Astrocyte of the hippocampus (primary cell): ENCODE results near the gene NXF3.
"Not testable (repeated sequence)": the region's sequence is repeated elsewhere in the genome, so short reads cannot be mapped to it uniquely, and the experiment has no call there.

Experiments used
- DNase-seq: peaks from one replicate; pipeline ENCODE4 v3.0.0; 2011; ENCODE audit warnings: low read depth, low spot score

Gene NXF3

DNA sequence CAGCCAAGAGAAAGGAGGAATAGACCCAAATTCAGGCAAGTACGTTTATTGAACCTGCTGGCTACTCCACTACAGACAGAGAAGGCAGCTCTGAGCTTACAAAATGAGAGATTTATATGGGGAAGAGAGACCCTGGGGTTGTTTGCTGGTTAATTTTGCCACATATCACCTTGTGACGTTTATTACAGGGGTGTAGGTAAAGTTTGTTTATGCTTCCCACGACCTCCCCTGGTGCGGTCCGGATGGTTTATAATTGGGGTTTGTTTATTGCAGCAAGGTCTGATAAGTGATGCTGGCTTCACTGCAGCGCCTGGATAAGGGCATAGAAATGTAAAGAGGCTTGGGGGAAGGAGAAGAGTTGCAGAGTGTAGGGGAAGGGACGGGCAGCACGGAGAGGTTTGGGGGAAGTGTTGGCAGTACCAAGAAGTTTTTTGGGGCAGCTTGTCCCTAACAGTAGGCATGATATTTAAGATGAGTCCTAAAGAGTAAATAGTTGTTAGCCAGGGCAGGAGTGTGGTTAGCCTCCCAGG, 41.6 kb downstream of the NXF3 start:
- no peak for DNase-seq

DNA sequence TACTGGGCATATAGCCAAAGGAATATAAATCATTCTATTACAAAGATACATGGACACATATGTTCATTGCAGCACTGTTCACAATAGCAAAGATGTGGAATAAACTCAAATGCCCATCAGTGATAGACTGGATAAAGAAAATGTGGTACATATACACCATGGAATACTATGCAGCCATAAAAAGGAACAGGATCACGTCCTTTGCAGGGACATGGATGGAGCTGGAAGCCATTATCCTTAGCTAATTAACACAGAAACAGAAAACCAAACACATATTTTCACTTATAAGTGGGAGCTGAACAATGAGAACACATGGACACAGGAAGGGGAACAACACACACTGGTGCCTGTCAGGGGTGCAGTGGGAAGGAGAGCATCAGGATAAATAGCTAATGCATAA, 59.6 kb downstream of the NXF3 start:
- not testable (repeated sequence) for DNase-seq
